T1000 (cell line): Measurements from ENCODE around the gene LRRC47.

ENCODE experiments used
- DNase-seq: peaks from one replicate; lab custom pipeline; 2025; ENCODE audit warnings: mixed read lengths; lab: John Stamatoyannopoulos, UW

The LRRC47 gene

GRCh38 chr1:3747522-3747848, 48.8 kb downstream of the LRRC47 start:
- no peak for DNase-seq

- peak; percentile 59 for DNase-seq
Measured at GRCh38 chr1:3746830-3747521, 49.3 kb downstream of the LRRC47 start.

GRCh38 chr1:3746389-3746829, 49.9 kb downstream of the LRRC47 start:
- no peak for DNase-seq

- no peak for DNase-seq
Measured at GRCh38 chr1:3745590-3746381, 50.5 kb downstream of the LRRC47 start.

- no peak for DNase-seq
Measured at GRCh38 chr1:3745071-3745470, 51.2 kb downstream of the LRRC47 start.

- DNase-seq: no peak
Measured at GRCh38 chr1:3744646-3745045, 51.7 kb downstream of the LRRC47 start.

GRCh38 chr1:3743826-3744225, 52.5 kb downstream of the LRRC47 start:
- no peak for DNase-seq

- DNase-seq: no peak
Measured at GRCh38 chr1:3743421-3743820, 52.9 kb downstream of the LRRC47 start.

GRCh38 chr1:3742439-3743298, 53.6 kb downstream of the LRRC47 start:
- DNase-seq: no peak

- no peak for DNase-seq
Measured at GRCh38 chr1:3741566-3742438, 54.5 kb downstream of the LRRC47 start.

- DNase-seq: no peak
Measured at GRCh38 chr1:3740752-3741151, 55.5 kb downstream of the LRRC47 start.

- DNase-seq: no peak
Measured at GRCh38 chr1:3740042-3740441, 56.3 kb downstream of the LRRC47 start.

- no peak for DNase-seq
Measured at GRCh38 chr1:3738943-3739342, 57.4 kb downstream of the LRRC47 start.

GRCh38 chr1:3736708-3737107, 59.6 kb downstream of the LRRC47 start:
- DNase-seq: no peak

GRCh38 chr1:3736131-3736561, 60.2 kb downstream of the LRRC47 start:
- DNase-seq: no peak

- no peak for DNase-seq
Measured at GRCh38 chr1:3735688-3736087, 60.6 kb downstream of the LRRC47 start.

GRCh38 chr1:3735027-3735681, 61.1 kb downstream of the LRRC47 start:
- no peak for DNase-seq

GRCh38 chr1:3734602-3735001, 61.7 kb downstream of the LRRC47 start:
- no peak for DNase-seq

GRCh38 chr1:3733883-3734589, 62.3 kb downstream of the LRRC47 start:
- no peak for DNase-seq

- DNase-seq: no peak
Measured at GRCh38 chr1:3733094-3733882, 63.0 kb downstream of the LRRC47 start.
